Measurements from ENCODE around the gene KIN.

DNA sequence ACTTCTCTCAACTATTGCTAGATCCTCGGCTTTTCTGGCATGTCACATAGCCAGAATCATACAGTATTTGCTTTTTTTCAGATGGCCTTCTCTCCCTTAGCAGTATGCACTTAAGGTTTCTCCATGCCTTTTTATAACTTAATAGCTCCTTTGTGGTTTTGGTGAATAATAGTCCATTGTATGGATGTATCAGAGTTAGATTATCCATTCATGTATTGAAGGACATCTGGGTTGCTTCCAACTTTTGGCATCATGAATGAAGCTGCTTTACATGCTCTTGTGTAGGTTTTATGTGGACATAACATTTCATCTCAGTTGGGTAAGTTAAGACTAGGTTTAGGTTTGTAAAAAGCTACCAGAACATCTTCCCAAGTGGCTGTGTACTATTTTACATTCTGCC is 4.7 kb upstream of the KIN start:
- TF ChIP-seq EP300 (IDR thresholded peaks at IDR 0.05) (no peak), POLR2AphosphoS5 (IDR thresholded peaks at IDR 0.05) (no peak), POLR2A (IDR thresholded peaks at IDR 0.05) (no peak)
- TF ChIP-seq, protein P1, sequence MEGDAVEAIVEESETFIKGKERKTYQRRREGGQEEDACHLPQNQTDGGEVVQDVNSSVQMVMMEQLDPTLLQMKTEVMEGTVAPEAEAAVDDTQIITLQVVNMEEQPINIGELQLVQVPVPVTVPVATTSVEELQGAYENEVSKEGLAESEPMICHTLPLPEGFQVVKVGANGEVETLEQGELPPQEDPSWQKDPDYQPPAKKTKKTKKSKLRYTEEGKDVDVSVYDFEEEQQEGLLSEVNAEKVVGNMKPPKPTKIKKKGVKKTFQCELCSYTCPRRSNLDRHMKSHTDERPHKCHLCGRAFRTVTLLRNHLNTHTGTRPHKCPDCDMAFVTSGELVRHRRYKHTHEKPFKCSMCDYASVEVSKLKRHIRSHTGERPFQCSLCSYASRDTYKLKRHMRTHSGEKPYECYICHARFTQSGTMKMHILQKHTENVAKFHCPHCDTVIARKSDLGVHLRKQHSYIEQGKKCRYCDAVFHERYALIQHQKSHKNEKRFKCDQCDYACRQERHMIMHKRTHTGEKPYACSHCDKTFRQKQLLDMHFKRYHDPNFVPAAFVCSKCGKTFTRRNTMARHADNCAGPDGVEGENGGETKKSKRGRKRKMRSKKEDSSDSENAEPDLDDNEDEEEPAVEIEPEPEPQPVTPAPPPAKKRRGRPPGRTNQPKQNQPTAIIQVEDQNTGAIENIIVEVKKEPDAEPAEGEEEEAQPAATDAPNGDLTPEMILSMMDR (IDR thresholded peaks at IDR 0.05): no peak

Measured in suprapubic skin (tissue), 4 donors.